ENCODE data around the gene TXK.

Gene TXK

GRCh38 chr4:48041535-48042137 lies 92.4 kb downstream of the TXK start:
- H3K9ac ChIP-seq: no peak overlapping the region
- no peak for TF ChIP-seq CTCF (IDR thresholded peaks at IDR 0.05)
- H3K4me2 ChIP-seq (ENCODE audit: low read length): no peak overlapping the region
- no peaks in the 10 kb centered on the region for H3K79me2 ChIP-seq
- no peak overlapping the region for H3K4me3 ChIP-seq (ENCODE audit: low read depth, low read length)
- no peaks in the 10 kb centered on the region for H3K27me3 ChIP-seq (ENCODE audit: control insufficient read depth, insufficient read depth, low read length)
- H3K27ac ChIP-seq: no peak overlapping the region
- no peak overlapping the region for H2AFZ ChIP-seq
- H3K9me3 ChIP-seq (ENCODE audit: control insufficient read depth, low read length): no peaks in the 10 kb centered on the region
- H3K4me1 ChIP-seq: peaks cover 4% of the 10 kb centered on the region
- H3K36me3 ChIP-seq (ENCODE audit: control insufficient read depth, insufficient read depth, low read length): no peaks in the 10 kb centered on the region

GRCh38 chr4:48039561-48039960 lies 94.5 kb downstream of the TXK start:
- H3K4me1 ChIP-seq: peaks cover 4% of the 10 kb centered on the region
- no peak overlapping the region for H2AFZ ChIP-seq
- H3K9ac ChIP-seq: no peak overlapping the region
- H3K79me2 ChIP-seq: no peaks in the 10 kb centered on the region
- H3K27me3 ChIP-seq (ENCODE audit: control insufficient read depth, insufficient read depth, low read length): no peaks in the 10 kb centered on the region
- no peak for TF ChIP-seq CTCF (IDR thresholded peaks at IDR 0.05)
- H3K4me2 ChIP-seq (ENCODE audit: low read length): no peak overlapping the region
- no peak overlapping the region for H3K27ac ChIP-seq
- H3K4me3 ChIP-seq (ENCODE audit: low read depth, low read length): no peak overlapping the region
- no peaks in the 10 kb centered on the region for H3K9me3 ChIP-seq (ENCODE audit: control insufficient read depth, low read length)
- no peaks in the 10 kb centered on the region for H3K36me3 ChIP-seq (ENCODE audit: control insufficient read depth, insufficient read depth, low read length)

- Histone ChIP-seq H3K79me2 (no peaks in the 10 kb centered on the region), H3K36me3 (ENCODE audit: control insufficient read depth, insufficient read depth, low read length) (no peaks in the 10 kb centered on the region), H3K27ac (no peak overlapping the region), H3K9me3 (ENCODE audit: control insufficient read depth, low read length) (no peaks in the 10 kb centered on the region), H3K4me2 (ENCODE audit: low read length) (no peak overlapping the region), H2AFZ (no peak overlapping the region), H3K4me3 (ENCODE audit: low read depth, low read length) (no peak overlapping the region), H3K4me1 (peaks cover 4% of the 10 kb centered on the region), H3K9ac (no peak overlapping the region), H3K27me3 (ENCODE audit: control insufficient read depth, insufficient read depth, low read length) (no peaks in the 10 kb centered on the region)
- no peak for TF ChIP-seq CTCF (IDR thresholded peaks at IDR 0.05)
Measured at GRCh38 chr4:48038666-48039065, 95.4 kb downstream of the TXK start.

- Histone ChIP-seq H3K4me3 (ENCODE audit: low read depth, low read length) (no peak overlapping the region), H3K79me2 (no peaks in the 10 kb centered on the region), H2AFZ (no peak overlapping the region), H3K4me1 (no peaks in the 10 kb centered on the region), H3K9me3 (ENCODE audit: control insufficient read depth, low read length) (no peaks in the 10 kb centered on the region), H3K36me3 (ENCODE audit: control insufficient read depth, insufficient read depth, low read length) (no peaks in the 10 kb centered on the region), H3K9ac (no peak overlapping the region), H3K27me3 (ENCODE audit: control insufficient read depth, insufficient read depth, low read length) (no peaks in the 10 kb centered on the region), H3K4me2 (ENCODE audit: low read length) (no peak overlapping the region), H3K27ac (no peak overlapping the region)
- TF ChIP-seq CTCF (IDR thresholded peaks at IDR 0.05): no peak
Measured at GRCh38 chr4:48037117-48037462, 97.0 kb downstream of the TXK start.

- Histone ChIP-seq H3K9me3 (ENCODE audit: control insufficient read depth, low read length) (no peaks in the 10 kb centered on the region), H3K4me3 (ENCODE audit: low read depth, low read length) (no peak overlapping the region), H3K9ac (no peak overlapping the region), H3K79me2 (no peaks in the 10 kb centered on the region), H3K4me2 (ENCODE audit: low read length) (no peak overlapping the region), H3K27me3 (ENCODE audit: control insufficient read depth, insufficient read depth, low read length) (no peaks in the 10 kb centered on the region), H2AFZ (no peak overlapping the region), H3K36me3 (ENCODE audit: control insufficient read depth, insufficient read depth, low read length) (no peaks in the 10 kb centered on the region), H3K4me1 (no peaks in the 10 kb centered on the region), H3K27ac (no peak overlapping the region)
- no peak for TF ChIP-seq CTCF (IDR thresholded peaks at IDR 0.05)
Measured at GRCh38 chr4:48035952-48036351, 98.1 kb downstream of the TXK start.

Data from parathyroid adenoma (tissue), 2 donors.